Stimulated activated CD4-positive, alpha-beta T cell treated with anti-CD3 and anti-CD28 coated beads, Interleukin-4, amount 100 ng/mL, for 4 hours (primary cell): Measurements from ENCODE around the gene ELOA.
"Not testable (repeated sequence)": the region's sequence is repeated elsewhere in the genome, so short reads cannot be mapped to it uniquely, and the experiment has no call there.

Experiments used
- DNase-seq, 2 experiments: peaks; one replicate each; pipeline ENCODE4 v3.0.0-alpha.2; 2020

The ELOA gene

DNA sequence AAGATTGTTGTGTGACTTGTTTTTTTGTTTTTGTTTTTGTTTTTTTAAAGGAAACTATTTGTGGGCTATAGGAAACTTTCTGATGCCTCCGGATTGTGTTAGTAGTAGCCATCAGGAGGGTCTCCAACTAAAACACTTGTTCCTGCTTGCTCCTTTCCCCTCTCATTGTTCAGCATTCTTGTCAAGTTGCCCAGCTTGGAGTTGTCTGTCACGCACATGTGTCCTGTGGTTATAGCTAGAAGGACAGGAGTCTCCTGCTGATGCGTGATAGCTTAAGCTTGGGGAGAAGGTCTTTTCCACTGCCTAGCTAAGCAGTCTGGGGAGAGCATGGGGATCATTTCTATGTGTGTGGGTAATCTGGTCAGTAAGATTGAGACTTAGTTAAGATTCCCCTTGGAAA, 44.4 kb downstream of the ELOA start:
- DNase-seq, result no peak

DNA sequence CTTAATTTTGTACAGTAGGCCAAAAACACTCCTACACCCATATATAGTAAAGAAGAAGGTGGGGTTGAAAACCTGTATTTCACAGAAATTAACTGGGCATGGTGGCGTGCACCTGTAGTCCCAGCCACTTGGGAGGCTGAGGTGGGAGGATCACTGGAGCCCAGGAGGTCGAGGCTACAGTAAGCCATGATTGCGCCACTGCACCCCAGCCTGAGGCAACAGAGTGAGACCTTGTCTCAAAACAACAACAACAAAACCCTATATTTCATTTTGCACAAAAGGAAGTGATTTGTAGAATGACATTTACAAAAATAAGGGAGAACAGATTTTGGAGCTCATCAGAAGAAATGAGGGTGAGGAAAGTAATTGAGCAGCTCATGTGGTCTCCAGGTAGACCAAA, 45.4 kb downstream of the ELOA start:
- DNase-seq, result no peak

DNA sequence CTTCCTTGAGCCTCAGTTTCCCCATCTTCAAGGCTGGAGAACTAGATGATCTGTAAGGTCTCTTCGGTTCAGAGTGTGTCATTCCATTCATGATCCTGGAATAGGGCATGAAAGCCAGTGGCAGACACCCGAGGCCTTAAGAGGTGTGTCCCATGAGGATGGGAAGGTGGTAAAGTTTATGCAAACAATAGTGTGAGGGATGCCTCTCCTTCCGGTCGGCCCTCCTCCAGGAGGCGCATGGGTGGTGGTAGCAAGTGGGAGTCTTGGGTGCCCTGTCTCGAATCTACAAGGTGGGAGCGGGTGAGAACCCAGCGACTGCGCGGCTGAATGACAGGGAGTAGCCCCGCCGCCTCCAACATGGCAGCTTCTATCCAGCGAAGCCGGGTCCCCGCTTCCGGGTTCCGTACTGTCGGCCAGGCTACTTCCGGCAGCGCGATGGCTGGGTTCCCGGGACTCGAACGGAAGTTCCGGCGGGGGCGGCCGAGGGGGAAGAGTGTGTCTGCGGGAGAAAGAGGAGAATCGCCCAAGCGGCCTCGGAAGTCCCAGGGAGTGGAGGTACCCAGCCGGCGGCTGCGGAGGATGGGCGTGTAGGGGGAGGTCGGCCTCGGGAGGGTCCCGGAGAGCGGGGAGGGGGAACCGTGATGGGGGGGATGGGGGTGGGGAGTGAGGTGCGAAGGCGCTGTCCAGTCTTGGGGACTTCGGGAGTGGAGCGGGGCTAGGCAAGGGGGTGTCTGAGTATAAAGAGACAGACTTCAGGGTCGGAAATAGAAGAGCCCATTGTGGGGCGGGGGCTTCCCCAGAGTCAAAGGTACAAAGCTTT, 47.6 kb downstream of the ELOA start, which contains the start of gene LYPLA2:
LYPLA2 (plus strand) TSS at position 450 of the 820 bp plus-strand sequence. CDS start 1,538 bp downstream, outside the sequence.
- peak; percentile 83 to 85 for DNase-seq

DNA sequence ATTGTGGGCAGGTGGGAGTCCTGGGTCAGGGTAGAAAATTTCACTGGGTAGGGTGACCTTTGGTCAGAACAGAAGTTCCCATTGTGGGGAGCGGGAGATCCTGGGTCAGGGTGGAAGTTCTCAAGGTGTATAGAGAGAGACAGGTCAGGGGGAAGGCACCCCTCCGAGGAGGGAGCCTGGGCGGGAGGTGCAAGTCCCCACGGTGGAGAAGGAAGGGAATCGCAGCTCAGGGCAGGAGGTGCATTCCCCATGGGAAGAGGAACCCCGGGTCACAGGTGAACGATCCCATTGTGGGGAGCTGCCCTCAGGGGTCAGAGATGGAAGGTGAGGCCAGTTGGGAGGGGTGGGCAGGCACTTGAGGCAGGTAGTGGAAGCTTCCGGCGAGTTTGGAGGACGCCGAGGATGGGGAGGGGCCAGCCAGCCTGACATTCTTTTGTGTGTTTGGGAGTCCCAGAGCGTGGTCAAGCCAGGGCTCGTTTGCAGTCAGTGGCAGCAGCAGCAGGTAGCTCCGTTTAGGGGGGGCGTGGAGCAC, 48.3 kb downstream of the ELOA start:
- no peak for DNase-seq

DNA sequence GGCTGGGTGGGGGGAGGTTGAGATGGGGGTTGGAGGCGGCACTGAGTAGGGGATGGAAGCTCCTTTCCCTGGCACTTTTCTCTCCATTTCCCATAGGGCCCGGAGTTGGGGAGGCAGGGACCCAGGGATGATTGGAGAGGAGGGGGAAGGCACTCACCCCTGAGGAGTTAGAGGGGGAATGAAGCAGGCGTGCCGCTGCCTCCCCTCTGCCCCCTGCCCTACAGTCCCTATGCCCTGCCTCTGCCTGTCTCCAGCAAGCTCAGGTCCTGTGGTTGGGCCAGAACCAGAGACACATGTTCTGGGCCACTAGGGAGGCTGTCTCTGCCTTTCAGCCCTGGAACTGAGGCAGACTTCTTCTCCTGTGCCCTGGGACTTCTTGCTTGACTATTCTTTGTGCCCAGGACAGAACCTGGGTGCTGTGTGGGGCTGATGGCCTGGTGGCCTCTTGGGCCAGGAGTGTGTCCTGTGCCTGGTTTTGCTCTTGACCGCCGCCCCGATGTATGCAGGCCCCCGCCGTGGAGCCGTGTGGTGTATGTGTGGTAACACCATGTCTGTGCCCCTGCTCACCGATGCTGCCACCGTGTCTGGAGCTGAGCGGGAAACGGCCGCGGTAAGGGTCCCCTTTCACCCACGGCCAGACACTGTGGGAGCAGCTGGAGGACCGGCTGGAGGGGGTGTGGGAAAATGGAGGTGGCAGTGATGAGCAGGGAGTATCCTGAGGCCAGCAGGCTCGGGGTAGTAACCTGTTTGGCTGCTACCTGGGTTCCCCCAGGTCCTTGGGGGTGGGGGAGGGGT, 49.1 kb downstream of the ELOA start:
- DNase-seq, result no peak

DNA sequence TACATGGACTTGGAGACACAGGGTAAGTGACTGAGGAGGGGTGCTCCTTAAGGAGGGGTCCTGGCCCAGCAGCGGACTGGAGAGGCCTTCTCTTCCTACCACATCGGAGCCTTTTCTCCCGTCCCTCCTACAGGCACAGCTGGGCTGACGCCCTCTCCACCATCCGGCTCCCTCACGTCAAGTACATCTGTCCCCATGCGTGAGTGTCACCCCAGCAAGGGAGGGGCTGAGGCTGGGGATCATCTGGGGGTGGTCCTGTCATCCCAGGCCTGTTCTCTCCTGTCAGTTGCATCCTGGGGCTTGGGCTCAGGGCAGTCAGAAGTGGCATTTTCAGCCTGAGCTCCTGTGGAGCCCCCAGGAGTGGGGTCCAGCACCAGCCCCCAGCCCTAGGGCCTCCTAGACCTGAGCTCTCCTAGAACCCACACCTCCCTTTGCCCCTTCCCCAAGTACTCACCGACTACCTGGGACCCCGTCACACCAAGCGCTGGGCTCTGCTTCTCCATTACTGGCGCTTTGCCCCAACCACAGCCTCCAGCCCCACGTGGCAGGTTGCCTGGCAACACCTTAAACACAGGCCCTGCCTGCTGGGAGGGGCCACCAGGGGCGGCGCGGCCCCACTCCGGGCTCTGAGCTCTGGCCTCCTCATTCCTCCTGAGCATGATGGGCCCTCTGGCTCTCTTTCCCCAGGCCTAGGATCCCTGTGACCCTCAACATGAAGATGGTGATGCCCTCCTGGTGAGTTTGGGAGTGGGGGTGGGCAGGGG, 49.9 kb downstream of the ELOA start:
- no peak for DNase-seq

DNA sequence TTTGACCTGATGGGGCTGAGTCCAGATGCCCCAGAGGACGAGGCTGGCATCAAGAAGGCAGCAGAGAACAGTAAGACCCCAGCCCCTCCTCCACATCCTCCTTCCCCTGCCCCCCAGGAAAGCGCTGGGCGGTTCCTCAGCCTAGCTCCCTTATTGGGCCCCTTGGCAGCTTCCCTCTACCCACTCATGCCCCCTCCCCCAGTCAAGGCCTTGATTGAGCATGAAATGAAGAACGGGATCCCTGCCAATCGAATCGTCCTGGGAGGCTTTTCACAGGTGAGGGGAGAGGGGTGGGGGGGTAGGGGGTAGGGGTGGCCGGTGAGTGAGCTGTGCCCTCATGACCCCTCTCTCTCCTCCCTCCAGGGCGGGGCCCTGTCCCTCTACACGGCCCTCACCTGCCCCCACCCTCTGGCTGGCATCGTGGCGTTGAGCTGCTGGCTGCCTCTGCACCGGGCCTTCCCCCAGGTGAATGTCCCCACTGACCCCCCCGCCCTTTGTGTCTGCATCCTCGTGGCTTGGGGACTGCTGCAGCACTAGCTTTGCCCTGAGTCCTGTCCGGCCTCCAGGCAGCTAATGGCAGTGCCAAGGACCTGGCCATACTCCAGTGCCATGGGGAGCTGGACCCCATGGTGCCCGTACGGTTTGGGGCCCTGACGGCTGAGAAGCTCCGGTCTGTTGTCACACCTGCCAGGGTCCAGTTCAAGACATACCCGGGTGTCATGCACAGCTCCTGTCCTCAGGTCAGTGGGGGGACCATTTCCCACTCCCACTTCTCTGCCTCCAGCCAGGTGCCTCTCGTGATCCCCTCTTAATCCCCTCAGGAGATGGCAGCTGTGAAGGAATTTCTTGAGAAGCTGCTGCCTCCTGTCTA, 50.8 kb downstream of the ELOA start:
- DNase-seq, result no peak

DNA sequence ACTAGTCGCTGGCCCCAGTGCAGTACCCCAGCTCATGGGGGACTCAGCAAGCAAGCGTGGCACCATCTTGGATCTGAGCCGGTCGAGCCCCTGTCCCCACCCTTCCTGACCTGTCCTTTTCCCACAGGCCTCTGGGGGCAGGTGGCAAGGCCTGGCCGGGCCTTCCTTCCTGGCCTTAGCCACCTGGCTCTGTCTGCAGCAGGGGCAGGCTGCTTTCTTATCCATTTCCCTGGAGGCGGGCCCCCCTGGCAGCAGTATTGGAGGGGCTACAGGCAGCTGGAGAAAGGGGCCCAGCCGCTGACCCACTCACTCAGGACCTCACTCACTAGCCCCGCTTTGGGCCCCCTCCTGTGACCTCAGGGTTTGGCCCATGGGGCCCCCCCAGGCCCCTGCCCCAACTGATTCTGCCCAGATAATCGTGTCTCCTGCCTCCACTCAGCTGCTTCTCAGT, 51.5 kb downstream of the ELOA start:
- not testable (repeated sequence) for DNase-seq

DNA sequence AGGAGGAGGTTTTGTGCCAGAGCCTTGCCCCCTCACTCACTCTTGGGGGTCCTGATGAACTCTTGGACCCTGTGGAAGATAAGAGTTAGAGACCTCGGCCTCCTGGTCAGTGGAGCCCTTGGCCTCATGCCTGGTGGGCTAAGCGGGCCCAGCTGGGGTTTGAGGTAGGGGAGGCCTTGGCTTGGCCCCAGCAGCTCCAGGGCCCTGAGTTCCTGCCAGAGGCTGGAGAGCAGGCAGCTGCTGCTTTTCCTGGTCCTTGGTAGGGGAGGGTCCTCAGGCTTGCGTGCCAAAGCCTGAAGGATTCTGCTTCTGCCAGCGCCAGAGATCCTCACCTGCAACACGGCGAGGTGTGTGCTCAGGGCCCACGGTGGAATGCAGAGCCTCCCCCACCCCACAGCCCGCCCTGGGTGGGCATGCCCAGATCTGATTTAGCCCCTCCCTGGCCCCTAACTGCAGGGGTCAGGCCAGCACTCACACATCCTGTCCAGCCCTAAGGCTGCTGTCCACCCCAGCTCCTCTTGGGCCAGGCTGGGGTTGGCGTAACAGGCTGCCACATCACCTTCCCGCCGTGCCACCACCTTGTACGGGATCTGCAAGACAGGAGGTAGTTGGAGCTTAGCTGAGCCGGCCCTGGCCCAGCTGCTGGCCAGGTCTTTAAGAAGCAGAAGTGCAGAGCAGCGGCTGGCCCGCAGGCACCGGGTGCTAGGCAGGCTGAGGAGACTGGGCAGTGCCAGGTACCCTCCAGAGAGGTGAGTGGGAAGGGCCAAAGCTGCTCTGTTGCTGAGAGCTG, 52.6 kb downstream of the ELOA start:
- no peak for DNase-seq

DNA sequence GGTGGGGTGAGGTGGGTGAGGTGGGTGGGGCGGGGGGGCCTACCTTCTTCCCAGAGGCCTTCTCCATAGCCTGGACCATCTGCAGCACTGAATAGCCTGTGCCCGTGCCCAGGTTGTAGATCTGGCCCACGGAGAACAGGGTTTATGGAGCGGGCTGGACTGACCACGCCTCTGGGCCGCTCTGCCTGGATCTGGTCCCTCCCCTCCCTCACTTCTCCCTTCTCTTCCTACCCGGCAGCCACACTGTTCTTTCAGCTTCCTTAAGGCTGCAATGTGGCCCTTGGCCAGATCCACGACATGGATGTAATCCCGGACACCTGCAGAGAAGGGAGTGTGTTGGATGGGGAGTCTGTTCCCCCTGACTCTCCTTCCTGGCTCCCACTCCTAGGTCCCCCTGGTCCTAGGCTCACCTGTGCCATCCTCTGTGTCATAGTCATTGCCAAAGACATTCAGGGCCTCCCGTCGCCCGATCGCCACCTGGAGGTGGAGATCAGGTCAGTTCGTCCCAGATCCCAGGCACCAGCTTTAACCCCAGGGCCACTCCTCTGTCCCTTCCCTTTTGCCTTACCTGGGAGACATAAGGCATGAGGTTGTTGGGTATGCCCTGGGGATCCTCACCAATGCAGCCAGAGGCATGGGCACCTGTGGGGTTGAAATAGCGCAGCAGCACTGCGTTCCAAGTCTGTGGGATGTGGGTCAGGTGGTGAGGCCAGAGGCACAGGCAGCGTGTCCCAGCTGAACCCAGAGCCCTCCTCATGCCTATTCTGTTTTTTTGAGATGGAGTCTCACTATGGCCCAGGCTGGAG, 53.4 kb downstream of the ELOA start:
- DNase-seq, result no peak

DNA sequence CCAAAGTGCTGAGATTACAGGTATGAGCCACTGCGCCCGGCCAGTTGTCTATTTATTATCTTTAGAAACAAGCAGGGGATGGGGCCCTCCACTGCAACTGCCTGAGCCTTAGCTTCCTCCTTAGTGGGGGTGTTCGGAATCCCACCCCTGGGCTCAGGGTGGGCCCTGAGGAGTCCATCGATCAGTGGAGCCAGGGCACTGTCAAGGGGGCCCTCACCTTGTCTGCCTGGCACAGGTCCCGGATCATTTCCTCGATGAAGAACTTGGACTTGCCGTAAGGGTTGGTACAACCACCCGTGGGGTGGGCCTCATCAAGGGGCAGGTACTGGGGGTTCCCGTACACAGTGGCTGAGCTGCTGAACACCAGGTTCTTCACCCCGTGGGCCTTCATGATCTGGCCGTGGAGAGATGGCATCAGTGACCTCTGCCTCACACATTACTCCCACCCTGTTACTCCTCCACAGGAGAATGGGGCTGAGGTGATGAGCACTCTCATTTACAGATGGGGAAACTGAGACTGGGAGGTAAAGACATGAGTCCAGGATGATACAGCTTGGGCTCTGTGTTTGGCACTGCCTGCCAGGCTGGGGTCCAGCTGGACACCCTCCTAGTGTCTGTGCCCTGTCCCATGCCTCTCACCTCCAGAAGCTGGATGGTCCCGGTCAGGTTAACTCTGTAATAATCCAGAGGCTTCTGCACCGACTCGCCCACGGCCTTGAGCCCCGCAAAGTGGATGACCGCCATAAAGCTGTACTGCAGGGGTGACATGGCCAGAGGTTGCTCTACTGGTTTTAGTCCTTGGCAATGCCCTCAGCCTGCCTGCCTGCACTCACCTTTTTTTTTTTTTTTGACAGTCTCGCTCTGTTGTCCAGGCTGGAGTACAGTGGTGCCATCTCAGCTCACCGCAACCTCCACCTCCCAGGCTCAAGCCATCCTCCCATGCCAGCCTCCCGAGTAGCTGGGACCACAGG, 54.5 kb downstream of the ELOA start:
- DNase-seq, result no peak

DNA sequence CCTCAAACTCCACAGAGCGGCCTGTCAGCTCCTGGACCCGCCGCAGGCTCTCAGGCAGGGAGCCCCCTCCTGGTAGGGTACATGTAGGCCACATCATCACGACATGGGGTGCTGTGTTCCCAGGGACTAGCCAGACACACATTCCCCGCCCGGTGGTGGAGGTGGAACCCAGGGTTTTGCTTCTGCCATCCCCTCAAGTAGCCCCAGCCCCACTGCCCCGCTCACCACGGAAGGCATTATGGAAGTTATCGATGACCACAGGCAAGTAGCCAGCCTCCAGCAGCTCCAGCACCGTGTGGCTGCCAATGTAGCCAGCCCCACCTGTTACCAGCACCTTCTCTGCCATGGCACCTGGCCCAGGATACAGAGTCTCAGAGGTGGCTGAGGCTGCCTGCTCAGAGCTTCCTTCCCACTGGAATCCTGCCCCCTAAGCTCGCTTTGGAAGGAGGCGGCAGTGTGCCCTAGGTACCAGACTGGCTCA, 55.4 kb downstream of the ELOA start:
- DNase-seq, result no peak

DNA sequence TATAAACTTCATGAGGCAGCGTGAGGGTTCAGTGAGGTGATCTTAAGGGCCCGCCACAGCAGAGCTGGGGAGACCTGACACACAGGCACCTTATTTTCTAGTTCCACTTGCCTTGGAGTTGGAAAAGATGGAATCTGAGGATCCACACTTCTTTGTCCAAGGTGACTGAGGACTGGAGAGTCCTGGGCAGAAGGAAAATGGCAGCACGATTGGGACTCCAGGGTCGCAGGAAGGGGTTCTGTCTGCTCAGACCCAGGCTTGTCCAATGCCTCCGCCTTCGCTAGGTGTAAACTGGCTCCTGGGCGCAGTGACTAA, 55.9 kb downstream of the ELOA start:
- DNase-seq, result no peak

DNA sequence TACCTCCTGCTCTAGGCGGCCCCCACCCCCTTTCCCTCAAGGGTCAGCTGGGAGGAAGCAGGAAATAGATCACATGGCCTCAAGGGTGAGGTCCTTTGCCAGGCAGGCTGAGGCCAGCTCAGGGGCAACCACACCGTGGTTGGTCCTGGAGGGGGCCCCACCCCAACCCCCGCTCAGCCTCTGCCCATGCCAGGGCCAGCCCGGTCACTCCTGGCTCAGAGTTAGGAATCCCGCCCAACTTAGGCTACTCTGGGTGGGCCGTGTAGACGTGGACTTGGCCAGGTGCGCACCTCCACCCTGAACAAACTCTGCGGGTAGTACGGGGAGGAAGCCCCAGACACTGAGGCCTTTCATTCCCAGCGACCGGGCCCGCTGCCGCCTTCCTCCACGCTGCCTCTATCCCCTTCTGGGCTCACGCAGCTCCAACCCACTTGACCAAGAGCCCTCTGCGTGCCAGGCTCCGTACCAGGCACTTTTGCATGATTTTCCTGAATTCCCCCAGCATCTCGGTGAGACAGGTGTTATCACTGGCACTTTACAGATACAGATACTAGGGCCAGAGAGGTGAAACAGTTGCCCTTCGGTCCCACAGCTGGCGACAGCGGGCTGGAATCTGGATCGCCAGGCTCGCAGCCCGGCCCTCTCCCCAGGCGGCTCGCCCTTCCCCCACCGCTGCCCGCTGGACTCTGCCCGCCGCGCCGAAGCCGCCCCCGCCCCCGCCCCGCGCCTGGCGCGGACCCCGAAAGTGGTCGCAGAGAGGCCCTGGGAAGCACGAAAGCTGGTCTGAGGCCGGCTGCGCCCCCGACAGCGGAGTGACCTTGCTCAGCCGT, 56.5 kb downstream of the ELOA start:
- no peak for DNase-seq

DNA sequence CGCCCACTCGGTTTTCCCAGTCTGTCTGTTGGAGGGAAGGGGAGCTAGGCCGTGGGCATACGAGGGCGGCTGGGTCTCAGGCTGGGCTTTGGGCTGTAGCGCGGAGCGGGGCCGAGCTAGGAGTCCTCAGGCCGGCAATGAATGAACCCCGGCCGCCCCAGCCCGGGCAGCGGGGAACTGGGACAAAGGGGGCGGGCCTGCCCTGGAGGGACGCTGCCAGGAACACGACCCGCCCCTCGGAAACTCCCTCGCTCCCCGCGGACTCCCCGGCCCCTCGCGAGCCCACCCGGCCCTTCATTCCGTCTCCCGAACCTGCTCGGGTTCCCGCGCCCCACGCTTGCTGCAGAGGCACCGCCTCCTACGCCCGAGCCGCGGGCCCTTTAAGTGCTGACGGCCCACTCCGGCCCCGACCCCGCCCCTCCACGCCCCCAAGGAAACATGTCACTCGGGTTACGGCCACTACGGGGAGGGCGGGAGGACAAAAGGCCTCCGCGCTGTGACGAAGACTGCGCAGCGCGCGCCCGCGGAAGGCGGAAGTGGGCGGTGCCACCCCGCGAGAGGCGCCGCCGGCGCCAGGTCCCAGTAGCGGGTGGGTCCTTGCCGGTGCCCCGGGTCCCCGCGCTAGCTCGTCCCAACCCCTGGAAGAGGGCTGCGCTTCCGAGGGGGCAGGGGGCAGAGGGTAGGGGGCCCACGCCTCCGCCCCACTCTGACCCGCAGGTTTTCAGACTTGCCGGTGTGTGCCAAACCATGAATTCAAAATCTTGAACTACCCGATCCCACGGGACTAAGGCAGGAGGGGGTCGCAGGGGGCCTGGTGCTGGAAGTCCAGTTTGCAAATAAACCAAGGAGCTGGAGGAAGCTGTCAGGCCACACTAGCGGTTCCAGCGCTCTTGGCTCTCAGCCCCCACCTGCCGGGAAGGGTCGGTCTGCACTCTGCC, 57.4 kb downstream of the ELOA start, which contains the start of gene GALE:
GALE (minus strand) TSS at position 355 of the 938 bp plus-strand sequence. CDS start 1,747 bp downstream, outside the sequence.
- DNase-seq, result peak; percentile 97 to 99

DNA sequence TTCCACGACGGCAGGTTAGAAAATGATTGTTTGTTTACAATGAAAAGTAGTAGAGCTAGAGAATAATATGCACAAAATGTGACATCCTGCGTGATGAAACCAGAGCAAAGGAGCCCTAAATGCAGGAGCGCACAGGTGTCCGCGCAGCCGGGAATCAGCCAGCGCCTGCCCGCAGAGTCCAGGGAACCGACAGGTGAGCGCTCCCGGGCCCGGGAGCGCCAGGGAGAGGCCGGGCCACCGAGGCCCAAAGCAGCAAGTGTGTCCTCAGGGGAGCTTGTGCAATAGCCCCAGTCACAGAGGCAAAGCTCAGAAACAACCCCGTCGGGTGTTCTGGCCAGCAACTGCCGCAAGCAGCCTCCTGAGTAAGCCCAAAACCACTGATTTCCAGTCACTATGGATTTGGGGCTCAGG, 58.1 kb downstream of the ELOA start:
- no peak for DNase-seq

DNA sequence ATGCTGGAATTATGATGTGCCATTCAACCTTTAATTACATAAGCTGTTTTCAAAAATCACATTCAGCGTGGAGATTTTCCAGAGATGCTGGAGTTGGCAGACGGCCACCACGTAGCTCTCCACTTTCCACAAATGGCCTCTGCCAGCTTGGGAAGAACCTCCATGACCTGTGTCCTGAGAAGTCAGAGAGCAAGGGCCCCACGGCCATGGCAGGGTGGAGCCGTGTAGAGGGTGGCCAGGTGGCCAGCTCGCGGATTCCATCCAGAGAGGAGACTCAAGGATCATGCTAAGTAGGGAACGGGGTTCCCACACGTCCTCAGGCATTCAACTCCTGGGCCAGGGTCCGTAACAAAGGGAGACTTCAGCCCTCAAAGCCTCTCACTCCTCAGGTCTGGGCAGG, 58.6 kb downstream of the ELOA start:
- no peak for DNase-seq
